ENCODE results near the gene NFIC. TPM values are rescaled to one million over a fixed set of nuclear protein-coding genes. Genes with fewer than 3 reads are reported as not detected.

The NFIC gene
- total RNA-seq, 4 donors from 2014 or later, result 138 to 200 (median 160) TPM

DNA sequence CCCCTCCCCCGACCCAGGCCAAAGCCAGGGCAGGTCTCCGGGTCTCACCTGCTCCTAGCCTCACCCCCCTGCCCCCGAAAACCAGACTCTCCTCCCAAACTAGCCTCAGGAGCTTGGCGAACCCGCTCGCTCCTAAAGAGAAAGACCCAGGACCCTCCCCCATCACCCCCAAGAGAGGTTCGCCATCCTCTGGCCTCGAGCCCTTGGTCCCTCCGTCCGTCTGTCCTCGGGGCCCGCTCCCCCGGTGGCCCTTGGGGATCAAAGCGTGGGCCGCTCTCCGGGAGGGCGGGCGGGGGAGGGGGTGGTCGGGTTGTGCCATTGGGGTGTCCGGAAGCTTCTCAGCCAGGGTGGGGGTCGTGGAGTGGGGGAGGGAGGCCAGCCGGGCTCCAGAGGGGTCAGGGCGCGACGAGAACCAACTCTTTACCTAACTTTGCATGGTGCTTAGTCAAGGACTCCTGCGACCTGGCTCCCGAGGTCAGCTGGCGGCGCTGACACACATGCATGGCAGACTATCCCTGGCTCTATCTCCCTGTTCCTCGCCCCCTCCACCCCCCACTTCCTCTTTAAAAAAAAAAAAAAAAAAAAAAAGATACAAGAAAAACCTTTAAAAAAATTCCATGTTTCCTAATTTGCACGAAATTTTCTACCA, 98.3 kb downstream of the NFIC start:
- Histone ChIP-seq H3K27me3 (no peaks in the 10 kb centered on the region), H3K4me3 (no peak overlapping the region), H3K36me3 (peaks cover 2 to 47% (median 6%) of the 10 kb centered on the region in 3 donors), H3K9me3 (peaks cover 0 to 2% (median 0%) of the 10 kb centered on the region in 4 donors), H3K4me1 (peaks cover 0 to 63% (median 5%) of the 10 kb centered on the region in 4 donors), H3K27ac (peak overlapping the region in 1 of 4 donors; percentile 9)
- TF ChIP-seq EP300 (IDR thresholded peaks at IDR 0.05), result no peak
- no peak for DNase-seq (ENCODE audit: low spot score in 2 of 2)
- 64 to 75% methylated on average over 26 to 28 of the region's 31 CpGs for WGBS, 2 donors

DNA sequence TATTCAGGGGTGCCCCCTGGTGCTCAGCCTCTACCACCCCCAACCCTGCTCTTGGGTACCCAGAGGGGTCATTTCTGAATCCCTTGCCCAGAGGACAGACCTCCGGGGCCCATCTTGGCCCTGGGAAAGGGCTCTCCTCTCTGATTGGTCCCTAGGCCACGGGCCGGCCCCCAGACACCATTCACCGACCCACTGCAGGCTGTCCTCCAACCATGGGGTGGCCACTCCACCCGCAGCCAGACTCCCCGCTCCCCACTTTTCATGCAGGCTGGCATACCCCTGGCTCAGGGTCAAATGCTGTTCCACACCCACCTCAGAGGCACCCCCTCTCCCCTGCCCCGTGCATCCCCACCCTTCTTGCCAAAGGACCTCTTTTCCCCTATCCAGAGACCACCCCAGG, 99.2 kb downstream of the NFIC start:
- Histone ChIP-seq H3K36me3 (peaks cover 2 to 47% (median 6%) of the 10 kb centered on the region in 3 donors), H3K4me1 (peaks cover 0 to 58% (median 0%) of the 10 kb centered on the region in 4 donors), H3K27me3 (no peaks in the 10 kb centered on the region), H3K27ac (peak overlapping the region in 2 of 4 donors; percentile 26 to 54), H3K4me3 (no peak overlapping the region), H3K9me3 (peaks cover 0 to 2% (median 0%) of the 10 kb centered on the region in 4 donors)
- WGBS, 2 donors, result 55 to 68% methylated on average over 7 of the region's 7 CpGs
- DNase-seq (ENCODE audit: low spot score in 2 of 2), result no peak
- TF ChIP-seq EP300 (IDR thresholded peaks at IDR 0.05) (peak in 1 of 2 donors; percentile 7), CTCF (IDR thresholded peaks at IDR 0.05) (no peak), POLR2A (IDR thresholded peaks at IDR 0.05) (no peak)

DNA sequence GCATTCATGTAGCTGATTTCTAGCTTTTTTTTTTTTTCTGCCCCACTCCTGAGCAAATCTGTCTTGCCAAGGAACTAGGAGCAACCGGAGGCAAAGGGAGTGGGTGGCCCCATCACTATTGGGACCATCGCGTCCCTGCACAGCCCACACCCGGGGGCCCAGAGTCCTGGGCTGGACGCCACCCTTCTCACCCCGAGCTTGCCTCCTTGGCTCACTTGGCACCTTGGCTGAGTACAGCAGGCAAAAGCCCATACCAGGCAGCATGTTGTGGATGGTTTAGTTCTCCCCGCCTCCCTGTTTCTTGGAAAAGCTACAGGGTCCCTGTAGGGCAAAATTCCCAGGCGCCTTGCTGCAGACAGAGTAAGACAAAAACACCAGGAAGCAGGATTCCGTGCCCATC, 100.3 kb downstream of the NFIC start:
- H3K27ac ChIP-seq, result peak overlapping the region in 1 of 4 donors; percentile 54
- no peaks in the 10 kb centered on the region for H3K27me3 ChIP-seq
- peaks cover 2 to 40% (median 6%) of the 10 kb centered on the region in 3 donors for H3K36me3 ChIP-seq
- WGBS, 2 donors, result 70 to 77% methylated on average over 9 of the region's 9 CpGs
- no peak overlapping the region for H3K4me3 ChIP-seq
- DNase-seq (ENCODE audit: low spot score in 2 of 2), result no peak
- TF ChIP-seq EP300 (IDR thresholded peaks at IDR 0.05), result peak in 1 of 2 donors; percentile 27
- no peak for TF ChIP-seq CTCF (IDR thresholded peaks at IDR 0.05)
- H3K9me3 ChIP-seq, result peaks cover 0 to 2% (median 0%) of the 10 kb centered on the region in 4 donors
- H3K4me1 ChIP-seq, result peaks cover 0 to 61% (median 0%) of the 10 kb centered on the region in 4 donors

DNA sequence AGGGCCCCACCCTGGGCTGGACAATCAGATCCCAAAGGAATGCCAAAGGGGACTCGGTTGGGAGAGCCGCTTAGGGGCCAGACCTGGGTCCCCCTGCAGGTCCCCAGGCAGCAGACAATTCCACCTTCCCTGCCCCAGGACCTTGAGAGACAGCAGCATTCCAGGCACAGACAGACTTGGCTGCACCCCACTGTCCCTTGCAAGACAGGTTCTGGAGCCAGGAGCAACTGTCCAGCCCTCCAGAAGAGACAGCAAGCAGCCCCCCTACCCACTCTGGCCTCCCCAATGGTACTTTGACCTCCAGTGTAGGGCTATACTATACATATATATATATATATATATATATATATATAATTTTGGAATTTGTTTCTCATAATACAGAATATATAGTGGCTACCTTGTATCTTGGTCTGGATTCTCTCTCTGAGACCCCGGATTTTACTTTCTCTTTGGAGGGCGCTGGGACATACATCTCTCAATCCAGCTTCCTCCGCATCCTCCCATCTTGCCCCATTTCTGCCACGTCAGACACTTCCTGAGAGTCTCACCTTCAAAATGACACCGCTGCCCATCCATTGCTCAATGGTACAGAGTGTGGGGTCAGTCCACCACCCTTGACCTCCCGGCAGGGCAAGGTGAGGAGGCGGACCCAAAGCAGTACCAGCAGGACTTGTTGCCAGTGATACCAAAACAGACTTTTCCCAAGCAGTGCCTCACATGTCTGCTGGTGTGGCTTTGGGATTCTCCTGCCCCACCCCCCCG, 101.2 kb downstream of the NFIC start:
- H3K4me3 ChIP-seq, result no peak overlapping the region
- H3K36me3 ChIP-seq, result peaks cover 2 to 37% (median 6%) of the 10 kb centered on the region in 3 donors
- H3K9me3 ChIP-seq, result peaks cover 0 to 2% (median 0%) of the 10 kb centered on the region in 4 donors
- peaks cover 0 to 67% (median 2%) of the 10 kb centered on the region in 4 donors for H3K4me1 ChIP-seq
- H3K27ac ChIP-seq, result peak overlapping the region in 1 of 4 donors; percentile 8
- TF ChIP-seq EP300 (IDR thresholded peaks at IDR 0.05) (no peak), POLR2A (IDR thresholded peaks at IDR 0.05) (no peak), CTCF (IDR thresholded peaks at IDR 0.05) (no peak)
- no peaks in the 10 kb centered on the region for H3K27me3 ChIP-seq
- WGBS, 2 donors, result 83 to 86% methylated on average over 10 of the region's 10 CpGs
- no peak for DNase-seq (ENCODE audit: low spot score in 2 of 2)

DNA sequence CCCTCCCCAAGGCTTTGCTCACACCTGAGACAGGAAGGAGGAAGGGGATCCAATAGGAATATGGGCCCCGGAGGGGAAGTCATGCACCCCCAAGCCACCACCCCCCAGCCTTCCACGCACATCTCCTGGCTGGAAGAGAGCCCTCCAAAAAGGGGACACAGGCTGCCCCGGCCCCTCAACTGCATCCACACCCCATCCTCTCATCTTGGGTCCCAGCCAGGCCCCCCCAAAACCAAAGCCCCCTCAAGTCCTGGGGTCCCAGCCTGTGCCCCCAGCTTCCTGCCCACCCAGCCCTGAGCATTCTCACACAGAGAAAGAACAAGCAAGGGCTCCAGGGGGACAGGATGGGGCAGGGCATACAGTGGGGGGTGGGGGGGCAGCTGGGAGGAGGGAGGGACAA, 101.8 kb downstream of the NFIC start:
- H3K27me3 ChIP-seq, result no peaks in the 10 kb centered on the region
- peaks cover 0 to 2% (median 0%) of the 10 kb centered on the region in 4 donors for H3K9me3 ChIP-seq
- 76 to 93% methylated on average over 3 of the region's 3 CpGs for WGBS, 2 donors
- no peak overlapping the region for H3K4me3 ChIP-seq
- no peak for DNase-seq (ENCODE audit: low spot score in 2 of 2)
- H3K36me3 ChIP-seq, result peaks cover 2 to 31% (median 6%) of the 10 kb centered on the region in 3 donors
- TF ChIP-seq CTCF (IDR thresholded peaks at IDR 0.05), result no peak
- no peak for TF ChIP-seq EP300 (IDR thresholded peaks at IDR 0.05)
- no peak for TF ChIP-seq POLR2A (IDR thresholded peaks at IDR 0.05)
- peak overlapping the region in 1 of 4 donors; percentile 47 for H3K27ac ChIP-seq
- peaks cover 0 to 62% (median 2%) of the 10 kb centered on the region in 4 donors for H3K4me1 ChIP-seq

Data from tibial nerve (tissue), 4 donors.